AML-193 (cell line): ENCODE measurements around the gene KLRK1.
A peak's percentile ranks its signal among the peaks of the same experiment; 100 is the strongest.
"Not testable (repeated sequence)": the region's sequence is repeated elsewhere in the genome, so short reads cannot be mapped to it uniquely, and the experiment has no call there.

Experiments used
- DNase-seq, 2 experiments: peaks; one replicate each; lab custom pipeline; 2025; lab: John Stamatoyannopoulos, UW

Gene KLRK1

GRCh38 chr12:10388624-10389413, 1.0 kb downstream of the KLRK1 start:
- DNase-seq: peak in 1 of 2 experiments; percentile 20

- DNase-seq: not testable (repeated sequence)
Observed at GRCh38 chr12:10387498-10387897, 2.3 kb downstream of the KLRK1 start.

GRCh38 chr12:10386857-10387256, 3.0 kb downstream of the KLRK1 start:
- DNase-seq: no peak

- no peak for DNase-seq
Observed at GRCh38 chr12:10385166-10385613, 4.7 kb downstream of the KLRK1 start.

- DNase-seq: no peak
Observed at GRCh38 chr12:10384191-10384590, 5.7 kb downstream of the KLRK1 start.

- DNase-seq: no peak
Observed at GRCh38 chr12:10381928-10382628, 7.8 kb downstream of the KLRK1 start.

GRCh38 chr12:10378737-10379136, 11.1 kb downstream of the KLRK1 start:
- not testable (repeated sequence) for DNase-seq

GRCh38 chr12:10374624-10375018, 15.2 kb downstream of the KLRK1 start:
- no peak for DNase-seq

- DNase-seq: peak; percentile 13 to 20
Observed at GRCh38 chr12:10372559-10372958, 17.3 kb downstream of the KLRK1 start.

- DNase-seq: not testable (repeated sequence)
Observed at GRCh38 chr12:10371893-10372535, 17.8 kb downstream of the KLRK1 start.

- no peak for DNase-seq
Observed at GRCh38 chr12:10369557-10370415, 20.1 kb downstream of the KLRK1 start.

- no peak for DNase-seq
Observed at GRCh38 chr12:10368206-10369171, 21.4 kb downstream of the KLRK1 start.

GRCh38 chr12:10367714-10368113, 22.1 kb downstream of the KLRK1 start:
- DNase-seq: not testable (repeated sequence)

- peak; percentile 73 to 89 for DNase-seq
Observed at GRCh38 chr12:10366875-10367274, 23.0 kb downstream of the KLRK1 start.

GRCh38 chr12:10365696-10366405, 24.0 kb downstream of the KLRK1 start:
- DNase-seq: no peak

GRCh38 chr12:10364815-10365622, 24.8 kb downstream of the KLRK1 start:
- peak; percentile 54 to 68 for DNase-seq

- DNase-seq: peak; percentile 38 to 46
Observed at GRCh38 chr12:10363914-10364814, 25.7 kb downstream of the KLRK1 start.

- DNase-seq: no peak
Observed at GRCh38 chr12:10363658-10363913, 26.3 kb downstream of the KLRK1 start.
